Parathyroid adenoma (tissue), 2 donors: ENCODE data around the gene CUX1.

Experiments
- H2AFZ ChIP-seq: fragments of 300-600 bp; sonication (generic); one replicate; pipeline ENCODE4 v1.7.0; 2017; ENCODE audit warnings: antibody characterized with exemption, mild to moderate bottlenecking
- H3K27ac ChIP-seq: fragments of 300-600 bp; sonication (generic); one replicate; pipeline ENCODE4 v1.7.0; 2017
- H3K27me3 ChIP-seq: fragments of 300-600 bp; sonication (generic); one replicate; pipeline ENCODE4 v1.7.0; 2017; ENCODE audit warnings: low read length; ENCODE audit not compliant: control insufficient read depth, insufficient read depth
- H3K36me3 ChIP-seq: fragments of 300-600 bp; sonication (generic); one replicate; pipeline ENCODE4 v1.7.0; 2017; ENCODE audit warnings: low read length; ENCODE audit not compliant: control insufficient read depth, insufficient read depth
- H3K4me1 ChIP-seq: fragments of 300-600 bp; sonication (generic); one replicate; pipeline ENCODE4 v1.7.0; 2017; ENCODE audit warnings: control low read depth
- H3K4me2 ChIP-seq: fragments of 300-600 bp; sonication (generic); one replicate; pipeline ENCODE4 v1.7.0; 2017; ENCODE audit warnings: low read length
- H3K4me3 ChIP-seq: fragments of 300-600 bp; sonication (generic); one replicate; pipeline ENCODE4 v1.7.0; 2017; ENCODE audit warnings: low read depth, low read length
- H3K79me2 ChIP-seq: fragments of 300-600 bp; sonication (generic); one replicate; pipeline ENCODE4 v1.7.0; 2017; ENCODE audit warnings: control low read depth
- H3K9ac ChIP-seq: fragments of 300-600 bp; sonication (generic); one replicate; pipeline ENCODE4 v1.7.0; 2017; ENCODE audit warnings: mild to moderate bottlenecking
- H3K9me3 ChIP-seq: fragments of 300-600 bp; sonication (generic); one replicate; pipeline ENCODE4 v1.7.0; 2017; ENCODE audit warnings: low read length; ENCODE audit not compliant: control insufficient read depth
- CTCF ChIP-seq: fragments of 300-600 bp; sonication (generic); IDR thresholded peaks from one replicate; pipeline ENCODE4 v1.7.0; 2017; ENCODE audit warnings: antibody characterized with exemption, mild to moderate bottlenecking
- donor health status: primary hyperparathyroidism.

CUX1 gene

GRCh38 chr7:102210787-102211186, 393.4 kb downstream of the CUX1 start:
- no peaks in the 10 kb centered on the region for H3K27me3 ChIP-seq
- H3K79me2 ChIP-seq = peaks cover 7% of the 10 kb centered on the region
- no peaks in the 10 kb centered on the region for H3K36me3 ChIP-seq
- no peak overlapping the region for H2AFZ ChIP-seq
- no peak for TF ChIP-seq CTCF
- no peaks in the 10 kb centered on the region for H3K9me3 ChIP-seq
- no peak overlapping the region for H3K4me2 ChIP-seq
- H3K4me1 ChIP-seq = peaks cover 8% of the 10 kb centered on the region
- no peak overlapping the region for H3K9ac ChIP-seq
- H3K27ac ChIP-seq = no peak overlapping the region
- H3K4me3 ChIP-seq = no peak overlapping the region

GRCh38 chr7:102211590-102212550, 394.4 kb downstream of the CUX1 start:
- Histone ChIP-seq H3K4me2 (no peak overlapping the region), H3K27me3 (no peaks in the 10 kb centered on the region), H3K4me1 (peaks cover 8% of the 10 kb centered on the region), H3K4me3 (no peak overlapping the region), H3K9ac (no peak overlapping the region), H3K79me2 (peaks cover 7% of the 10 kb centered on the region), H3K9me3 (no peaks in the 10 kb centered on the region), H3K36me3 (no peaks in the 10 kb centered on the region), H2AFZ (no peak overlapping the region), H3K27ac (no peak overlapping the region)
- no peak for TF ChIP-seq CTCF

- Histone ChIP-seq H3K4me2 (no peak overlapping the region), H3K27me3 (no peaks in the 10 kb centered on the region), H3K79me2 (peaks cover 7% of the 10 kb centered on the region), H3K36me3 (no peaks in the 10 kb centered on the region), H3K27ac (no peak overlapping the region), H3K4me1 (no peaks in the 10 kb centered on the region), H3K9ac (no peak overlapping the region), H2AFZ (no peak overlapping the region), H3K4me3 (no peak overlapping the region), H3K9me3 (no peaks in the 10 kb centered on the region)
- no peak for TF ChIP-seq CTCF
Measured at GRCh38 chr7:102214477-102215072, 397.1 kb downstream of the CUX1 start.

- TF ChIP-seq CTCF = no peak
- Histone ChIP-seq H3K9ac (no peak overlapping the region), H3K4me2 (no peak overlapping the region), H3K4me1 (no peaks in the 10 kb centered on the region), H3K9me3 (no peaks in the 10 kb centered on the region), H3K27ac (no peak overlapping the region), H3K4me3 (no peak overlapping the region), H3K36me3 (no peaks in the 10 kb centered on the region), H3K27me3 (no peaks in the 10 kb centered on the region), H3K79me2 (peaks cover 7% of the 10 kb centered on the region), H2AFZ (no peak overlapping the region)
Measured at GRCh38 chr7:102215256-102215655, 397.8 kb downstream of the CUX1 start.
